K562 (cell line): Measurements from ENCODE around the gene KCNN4. TPM values are rescaled to one million over a fixed set of nuclear protein-coding genes. Genes with fewer than 3 reads are reported as not detected.

ENCODE experiments used
- KDM4B ChIP-seq, 2 experiments: fragments of 450-650 bp in 1 of 2; sonication (generic) in 1 of 2; IDR thresholded peaks; 2 replicates each; pipeline ENCODE4 v1.6.1; 2016 to 2017; ENCODE audit warnings: borderline replicate concordance in 2 of 2, antibody characterized with exemption in 1 of 2, low read depth in 1 of 2, mild to moderate bottlenecking in 1 of 2
- ZBTB17 ChIP-seq: fragments of 450-650 bp; formaldehyde crosslinking; IDR thresholded peaks from 2 replicates; pipeline ENCODE4 v1.4.0; 2020; ENCODE audit warnings: mild to moderate bottlenecking
- ZNF165 ChIP-seq: fragments of 250-450 bp; sonication (Bioruptor Pico); IDR thresholded peaks from 2 replicates; pipeline ENCODE4 v1.4.0; 2020; ENCODE audit warnings: borderline replicate concordance
- ZNF197 ChIP-seq: fragments of 200-800 bp; sonication (Bioruptor generic); IDR thresholded peaks from 2 replicates; pipeline ENCODE4 v1.6.1; 2016; ENCODE audit warnings: low read depth, missing genetic modification characterization, missing compliant biosample characterization
- ZNF561 ChIP-seq: fragments of 450-650 bp; formaldehyde crosslinking; conservative IDR thresholded peaks from 2 replicates; pipeline ENCODE4 v1.4.0; 2020; ENCODE audit warnings: mild to moderate bottlenecking, moderate library complexity
- polyA plus RNA-seq, 8 experiments: library from polyadenylated mRNA; depleted of rRNA in 4 of 8; stranded (reverse) in 5 of 8; unstranded in 3 of 8; fragments of >200 nt; fragmentation: Nextera tagmentation in 2 of 8; fragmentation: Illumina TruSeq in 1 of 8; extraction: Ambion mirVana in 2 of 8; extraction: Trizol in 1 of 8; gene quantifications; 2 replicates each; pipeline versions ENCODE4 v1.2.1 to v1.2.3, GENCODE V29; 2011 to 2014; ENCODE audit warnings: inconsistent platforms in 1 of 8, missing spikeins in 1 of 8
- total RNA-seq, 7 experiments: library from RNA; depleted of rRNA in 6 of 7; stranded (reverse); fragments of >200 nt in 6 of 7; fragmentation: Illumina TruSeq in 2 of 7; extraction: Trizol in 2 of 7; gene quantifications; 2 replicates each; pipeline versions ENCODE4 v1.2.1 to v1.2.3, GENCODE V29; 2011 to 2021; ENCODE audit warnings: low replicate concordance in 1 of 7
- TF ChIP-seq, protein P1 (sequence below): fragments of 450-650 bp; IDR thresholded peaks from 2 replicates; pipeline ENCODE4 v1.6.1; 2016
- TF ChIP-seq, protein P2 (sequence below): fragments of 200-800 bp; sonication (Bioruptor generic); IDR thresholded peaks from 2 replicates; pipeline ENCODE4 v1.6.1; 2017; ENCODE audit warnings: missing genetic modification characterization, missing compliant biosample characterization
- TF ChIP-seq, protein P3 (sequence below): fragments of 450-650 bp; formaldehyde crosslinking; IDR thresholded peaks from 2 replicates; pipeline ENCODE4 v1.4.0; 2022; ENCODE audit warnings: missing genetic modification characterization

Gene KCNN4
- total and polyA plus RNA-seq, 9 of the 15 experiments (the other 6 are each of a cell fraction or from before 2014, with no cell fraction given): 0.53 to 37.7 (median 25.9) TPM

DNA sequence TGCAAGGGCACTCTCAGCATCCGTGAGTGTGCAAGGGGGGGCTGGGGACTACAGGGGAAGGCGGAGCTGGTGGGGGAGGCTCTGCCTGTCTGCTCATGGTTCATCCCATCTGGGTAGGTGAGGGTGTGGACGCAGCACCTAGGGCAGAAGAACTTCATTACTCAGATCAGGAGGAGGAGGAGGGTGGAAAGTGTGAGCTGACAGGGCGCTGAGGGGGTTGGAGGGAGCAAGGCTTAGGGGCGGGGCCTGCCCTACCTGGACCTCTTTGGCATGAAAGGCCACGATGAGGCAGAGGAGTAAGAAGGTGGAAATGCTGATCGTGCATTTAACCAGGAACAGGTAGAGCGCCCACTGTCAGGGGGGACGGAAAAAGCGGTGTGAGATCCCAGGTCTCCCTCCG lies 4.5 kb downstream of the KCNN4 start (continued):
- TF ChIP-seq, protein P1, sequence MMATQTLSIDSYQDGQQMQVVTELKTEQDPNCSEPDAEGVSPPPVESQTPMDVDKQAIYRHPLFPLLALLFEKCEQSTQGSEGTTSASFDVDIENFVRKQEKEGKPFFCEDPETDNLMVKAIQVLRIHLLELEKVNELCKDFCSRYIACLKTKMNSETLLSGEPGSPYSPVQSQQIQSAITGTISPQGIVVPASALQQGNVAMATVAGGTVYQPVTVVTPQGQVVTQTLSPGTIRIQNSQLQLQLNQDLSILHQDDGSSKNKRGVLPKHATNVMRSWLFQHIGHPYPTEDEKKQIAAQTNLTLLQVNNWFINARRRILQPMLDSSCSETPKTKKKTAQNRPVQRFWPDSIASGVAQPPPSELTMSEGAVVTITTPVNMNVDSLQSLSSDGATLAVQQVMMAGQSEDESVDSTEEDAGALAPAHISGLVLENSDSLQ: 0 out of 2 replicates have a peak, but pooled peaks have one; percentile 19
- TF ChIP-seq KDM4B (IDR thresholded peaks at IDR 0.05; ENCODE audit: borderline replicate concordance in 2 of 2, low read depth in 1 of 2) (peak in 1 of 2 experiments; percentile 50; a peak in 1 of 4 replicates), ZNF561 (CRISPR knock-in tag) (no peak), ZNF165 (no peak), ZBTB17 (CRISPR knock-in tag) (no peak), ZNF197 (CRISPR knock-in tag) (no peak)
- TF ChIP-seq, protein P2, sequence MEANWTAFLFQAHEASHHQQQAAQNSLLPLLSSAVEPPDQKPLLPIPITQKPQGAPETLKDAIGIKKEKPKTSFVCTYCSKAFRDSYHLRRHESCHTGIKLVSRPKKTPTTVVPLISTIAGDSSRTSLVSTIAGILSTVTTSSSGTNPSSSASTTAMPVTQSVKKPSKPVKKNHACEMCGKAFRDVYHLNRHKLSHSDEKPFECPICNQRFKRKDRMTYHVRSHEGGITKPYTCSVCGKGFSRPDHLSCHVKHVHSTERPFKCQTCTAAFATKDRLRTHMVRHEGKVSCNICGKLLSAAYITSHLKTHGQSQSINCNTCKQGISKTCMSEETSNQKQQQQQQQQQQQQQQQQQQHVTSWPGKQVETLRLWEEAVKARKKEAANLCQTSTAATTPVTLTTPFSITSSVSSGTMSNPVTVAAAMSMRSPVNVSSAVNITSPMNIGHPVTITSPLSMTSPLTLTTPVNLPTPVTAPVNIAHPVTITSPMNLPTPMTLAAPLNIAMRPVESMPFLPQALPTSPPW (CRISPR knock-in tag): peak; percentile 41; the same call in 1 of the 2 replicates
- TF ChIP-seq, protein P3, sequence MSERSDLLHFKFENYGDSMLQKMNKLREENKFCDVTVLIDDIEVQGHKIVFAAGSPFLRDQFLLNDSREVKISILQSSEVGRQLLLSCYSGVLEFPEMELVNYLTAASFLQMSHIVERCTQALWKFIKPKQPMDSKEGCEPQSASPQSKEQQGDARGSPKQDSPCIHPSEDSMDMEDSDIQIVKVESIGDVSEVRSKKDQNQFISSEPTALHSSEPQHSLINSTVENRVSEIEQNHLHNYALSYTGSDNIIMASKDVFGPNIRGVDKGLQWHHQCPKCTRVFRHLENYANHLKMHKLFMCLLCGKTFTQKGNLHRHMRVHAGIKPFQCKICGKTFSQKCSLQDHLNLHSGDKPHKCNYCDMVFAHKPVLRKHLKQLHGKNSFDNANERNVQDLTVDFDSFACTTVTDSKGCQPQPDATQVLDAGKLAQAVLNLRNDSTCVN (CRISPR knock-in tag): no peak
